ENCODE measurements around the gene KAZN. TPM values are rescaled to one million over a fixed set of nuclear protein-coding genes. Genes with fewer than 3 reads are reported as not detected.
"Not testable (repeated sequence)": the region's sequence is repeated elsewhere in the genome, so short reads cannot be mapped to it uniquely, and the experiment has no call there.

KAZN gene
- total RNA-seq, 2 donors from 2014 or later: 3.4 to 12.2 TPM

DNA sequence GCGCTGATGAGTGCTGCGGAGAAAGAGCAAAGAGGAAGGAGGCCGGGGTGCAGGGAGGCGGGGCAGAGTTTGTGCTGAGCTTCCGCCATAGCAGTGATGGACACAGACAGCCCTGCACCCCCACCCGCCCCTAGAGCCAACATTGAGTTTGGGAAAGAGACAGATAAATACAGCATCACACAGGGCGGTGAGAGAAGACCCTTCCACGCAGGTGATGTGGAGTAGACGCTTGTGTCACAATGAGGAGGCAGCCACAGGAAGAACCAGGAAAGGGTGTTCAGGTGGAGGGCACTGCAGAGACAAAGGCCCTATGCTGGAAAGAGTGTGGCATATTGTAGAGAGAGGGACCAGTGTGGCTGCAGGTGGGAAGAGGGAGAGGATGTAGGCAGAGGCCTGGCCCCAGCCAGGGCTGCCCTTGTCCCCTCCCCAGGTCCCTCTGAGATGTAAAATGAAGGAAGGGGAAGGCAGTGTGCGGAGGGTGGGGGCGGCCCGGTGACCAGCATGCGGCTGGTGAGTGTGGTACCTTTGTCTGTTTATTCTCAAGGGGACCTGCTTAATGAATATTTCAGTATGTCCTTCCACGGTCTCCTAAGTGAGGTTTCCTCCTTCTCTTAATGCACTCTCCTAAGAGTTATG, 360.7 kb downstream of the KAZN start:
- TF ChIP-seq POLR2A (IDR thresholded peaks at IDR 0.05): no peak
- TF ChIP-seq, protein P1, sequence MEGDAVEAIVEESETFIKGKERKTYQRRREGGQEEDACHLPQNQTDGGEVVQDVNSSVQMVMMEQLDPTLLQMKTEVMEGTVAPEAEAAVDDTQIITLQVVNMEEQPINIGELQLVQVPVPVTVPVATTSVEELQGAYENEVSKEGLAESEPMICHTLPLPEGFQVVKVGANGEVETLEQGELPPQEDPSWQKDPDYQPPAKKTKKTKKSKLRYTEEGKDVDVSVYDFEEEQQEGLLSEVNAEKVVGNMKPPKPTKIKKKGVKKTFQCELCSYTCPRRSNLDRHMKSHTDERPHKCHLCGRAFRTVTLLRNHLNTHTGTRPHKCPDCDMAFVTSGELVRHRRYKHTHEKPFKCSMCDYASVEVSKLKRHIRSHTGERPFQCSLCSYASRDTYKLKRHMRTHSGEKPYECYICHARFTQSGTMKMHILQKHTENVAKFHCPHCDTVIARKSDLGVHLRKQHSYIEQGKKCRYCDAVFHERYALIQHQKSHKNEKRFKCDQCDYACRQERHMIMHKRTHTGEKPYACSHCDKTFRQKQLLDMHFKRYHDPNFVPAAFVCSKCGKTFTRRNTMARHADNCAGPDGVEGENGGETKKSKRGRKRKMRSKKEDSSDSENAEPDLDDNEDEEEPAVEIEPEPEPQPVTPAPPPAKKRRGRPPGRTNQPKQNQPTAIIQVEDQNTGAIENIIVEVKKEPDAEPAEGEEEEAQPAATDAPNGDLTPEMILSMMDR (IDR thresholded peaks at IDR 0.05): no peak
- no peak for DNase-seq
- no peaks in the 10 kb centered on the region for H3K9me3 ChIP-seq
- H3K4me3 ChIP-seq: no peak overlapping the region
- intact Hi-C loops (cut with DNase I): no loop called here
- H3K27me3 ChIP-seq: no peaks in the 10 kb centered on the region
- H3K36me3 ChIP-seq (replicated peaks in 1 of 2; ENCODE audit: insufficient read depth in 1 of 2, low read depth in 2 of 2): no peaks in the 10 kb centered on the region
- no peak overlapping the region for H3K27ac ChIP-seq
- ATAC-seq: no peak
- peaks cover 13% of the 10 kb centered on the region for H3K4me1 ChIP-seq
- WGBS, 2 donors: 89 to 94% methylated on average over 13 to 14 of the region's 14 CpGs

DNA sequence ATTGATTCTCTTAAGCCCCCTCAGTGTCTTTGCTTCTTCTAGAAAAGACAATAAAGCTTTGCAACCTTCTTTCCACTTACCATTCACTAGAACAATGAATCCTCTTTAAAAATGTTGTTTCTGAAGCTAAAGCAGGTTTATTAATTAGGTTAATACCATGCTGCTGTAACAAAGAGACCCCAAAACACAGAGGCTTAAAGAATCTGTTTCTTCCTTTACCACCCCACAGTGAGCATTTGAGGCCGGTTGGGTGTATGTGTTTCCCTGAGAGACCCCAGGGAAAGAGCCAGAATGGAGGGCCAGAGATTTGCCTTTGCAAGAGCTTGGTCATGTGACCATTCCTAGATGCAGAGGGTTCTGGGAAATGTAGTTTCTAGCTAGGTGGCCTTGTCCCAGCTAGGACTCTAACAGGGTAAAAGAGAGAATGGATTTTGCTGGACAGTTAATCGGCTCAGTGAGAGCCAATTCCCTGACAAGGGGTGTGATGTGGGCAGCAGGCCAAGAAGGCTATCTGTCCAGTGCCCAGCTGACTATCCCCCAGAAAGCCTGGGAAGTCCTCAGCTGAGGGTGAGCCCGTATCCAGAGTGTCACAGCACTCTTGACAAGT, 363.3 kb downstream of the KAZN start:
- no peak overlapping the region for H3K27ac ChIP-seq
- TF ChIP-seq, protein P1 (IDR thresholded peaks at IDR 0.05): no peak
- no peak for TF ChIP-seq POLR2A (IDR thresholded peaks at IDR 0.05)
- 75 to 79% methylated on average over 3 of the region's 3 CpGs for WGBS, 2 donors
- no peak for ATAC-seq
- H3K9me3 ChIP-seq: no peaks in the 10 kb centered on the region
- DNase-seq: no peak
- H3K4me3 ChIP-seq: no peak overlapping the region
- no peaks in the 10 kb centered on the region for H3K4me1 ChIP-seq
- intact Hi-C loops (cut with DNase I): no loop called here
- no peaks in the 10 kb centered on the region for H3K36me3 ChIP-seq (replicated peaks in 1 of 2; ENCODE audit: insufficient read depth in 1 of 2, low read depth in 2 of 2)
- H3K27me3 ChIP-seq: no peaks in the 10 kb centered on the region

DNA sequence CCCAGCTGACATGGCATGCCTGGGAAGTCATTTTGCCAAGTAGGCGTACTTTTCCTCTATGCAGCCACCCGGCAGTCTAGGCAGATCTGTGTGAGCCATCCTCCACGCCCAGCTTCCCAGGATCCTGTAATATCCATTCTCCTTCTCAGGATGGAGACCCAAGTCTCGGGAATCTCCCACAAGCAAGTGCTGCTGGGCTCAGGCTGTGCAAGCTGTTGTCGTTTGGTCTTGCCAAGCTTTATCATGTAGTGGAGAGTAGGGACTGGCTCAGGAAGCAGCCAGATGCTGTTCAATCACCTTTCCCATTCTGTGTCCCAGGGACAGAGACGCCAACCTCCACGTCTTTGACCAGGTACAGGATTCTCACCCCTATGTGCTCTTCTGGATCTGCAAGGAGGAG, 363.9 kb downstream of the KAZN start:
- Histone ChIP-seq H3K36me3 (replicated peaks in 1 of 2; ENCODE audit: insufficient read depth in 1 of 2, low read depth in 2 of 2) (no peaks in the 10 kb centered on the region), H3K4me3 (no peak overlapping the region), H3K27me3 (no peaks in the 10 kb centered on the region), H3K27ac (no peak overlapping the region), H3K9me3 (no peaks in the 10 kb centered on the region), H3K4me1 (no peaks in the 10 kb centered on the region)
- intact Hi-C loops (cut with DNase I): no loop called here
- ATAC-seq (no peak), DNase-seq (no peak)
- TF ChIP-seq, protein P1 (IDR thresholded peaks at IDR 0.05): no peak
- TF ChIP-seq POLR2A (IDR thresholded peaks at IDR 0.05): no peak
- 84 to 86% methylated on average over 5 to 7 of the region's 7 CpGs for WGBS, 2 donors

DNA sequence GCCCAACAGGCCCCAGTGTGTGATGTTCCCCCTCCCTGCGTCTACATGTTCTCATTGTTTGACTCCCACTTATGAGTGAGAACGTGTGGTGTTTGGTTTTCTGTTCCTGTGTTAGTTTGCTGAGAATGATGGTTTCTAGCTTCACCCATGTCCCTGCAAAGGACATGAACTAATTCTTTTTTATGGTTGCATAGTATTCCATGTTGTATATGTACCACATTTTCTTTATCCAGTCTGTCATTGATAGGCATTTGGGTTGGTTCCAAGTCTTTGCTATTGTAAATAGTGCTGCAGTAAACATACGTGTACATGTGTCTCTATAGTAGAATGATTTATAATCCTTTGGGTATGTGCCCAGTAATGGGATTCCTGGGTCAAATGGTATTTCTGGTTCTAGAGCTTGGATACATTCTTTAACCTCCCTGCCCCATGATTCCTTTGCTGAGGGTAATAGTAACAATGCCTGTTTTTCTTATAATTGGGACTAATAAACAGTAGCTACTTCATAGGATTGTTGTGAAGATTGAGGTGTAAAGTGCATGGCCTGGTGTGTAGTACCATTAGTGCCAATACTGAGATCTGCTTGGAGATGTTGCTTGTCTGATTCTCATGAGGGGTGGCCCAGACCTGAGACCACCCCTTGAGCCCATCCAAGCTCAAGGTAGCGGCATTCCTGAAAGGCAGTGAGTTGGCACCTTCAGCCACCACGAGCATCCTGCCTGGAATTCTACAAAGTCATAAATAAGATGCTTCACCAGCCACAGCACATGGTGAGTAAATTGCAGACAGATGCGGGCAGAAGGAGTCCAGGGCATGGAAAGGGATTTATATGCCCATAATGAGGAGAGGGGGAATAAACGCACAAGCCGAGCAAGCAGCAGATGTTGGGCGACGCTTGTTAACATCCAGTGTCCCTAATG, 365.6 kb downstream of the KAZN start:
- H3K4me3 ChIP-seq; H3K27ac ChIP-seq; H3K36me3 ChIP-seq (replicated peaks in 1 of 2; ENCODE audit: insufficient read depth in 1 of 2, low read depth in 2 of 2); H3K27me3 ChIP-seq; H3K9me3 ChIP-seq; DNase-seq; ATAC-seq; H3K4me1 ChIP-seq; intact Hi-C loops (cut with DNase I): not testable (repeated sequence)
- WGBS, 2 donors: 83 to 91% methylated on average over 10 of the region's 10 CpGs

DNA sequence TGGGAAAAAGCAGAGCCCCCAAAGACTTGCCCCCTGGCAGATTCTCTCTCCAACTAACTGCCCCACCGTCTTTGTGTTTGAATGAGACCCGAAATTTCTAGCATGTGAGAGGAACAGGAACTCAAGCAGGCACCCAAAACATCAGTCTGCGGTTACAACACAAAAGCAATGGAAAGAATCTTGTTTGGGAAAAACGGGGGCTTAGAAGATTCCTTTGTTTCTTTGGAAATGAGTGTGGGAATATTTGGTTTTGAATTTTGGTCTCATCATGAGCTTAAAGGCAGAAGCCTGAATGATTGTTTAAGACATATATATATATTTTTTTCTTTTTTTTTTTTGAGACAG, 366.2 kb downstream of the KAZN start:
- 74 to 75% methylated on average over 4 of the region's 4 CpGs for WGBS, 2 donors

More for the DNA sequence above, 366.2 kb downstream of the KAZN start:
- Histone ChIP-seq H3K27ac (no peak overlapping the region), H3K4me3 (no peak overlapping the region), H3K9me3 (no peaks in the 10 kb centered on the region), H3K36me3 (replicated peaks in 1 of 2; ENCODE audit: insufficient read depth in 1 of 2, low read depth in 2 of 2) (no peaks in the 10 kb centered on the region), H3K4me1 (no peaks in the 10 kb centered on the region), H3K27me3 (no peaks in the 10 kb centered on the region)
- intact Hi-C loops (cut with DNase I): no loop called here
- TF ChIP-seq POLR2A (IDR thresholded peaks at IDR 0.05): no peak
- no peak for DNase-seq
- ATAC-seq: no peak

All from body of pancreas (tissue), 4 donors.